Brain microvascular endothelial cell (primary cell): Measurements from ENCODE around the gene ZNF654.

Experiments used
- DNase-seq: peaks from one replicate; pipeline ENCODE4 v3.0.0-alpha.2; 2020
- H3K27ac ChIP-seq: fragments of 250-450 bp; sonication (Bioruptor Pico); 2 replicates; pipeline ENCODE4 v1.5.1; 2020; ENCODE audit warnings: mild to moderate bottlenecking, moderate library complexity
- H3K27me3 ChIP-seq: fragments of 250-450 bp; sonication (Bioruptor Pico); replicated peaks from 2 replicates; pipeline ENCODE4 v1.5.1; 2020; ENCODE audit warnings: mild to moderate bottlenecking
- H3K36me3 ChIP-seq: fragments of 250-450 bp; sonication (Bioruptor Pico); replicated peaks from 2 replicates; pipeline ENCODE4 v1.5.1; 2020; ENCODE audit warnings: mild to moderate bottlenecking
- H3K4me3 ChIP-seq: 2 replicates; pipeline ENCODE4 v1.5.1; 2011; ENCODE audit warnings: low read depth, mild to moderate bottlenecking, control low read depth, low read length, moderate library complexity
- in situ Hi-C: cut with HindIII; loops from 2 replicates; pipeline ENCODE4 v1.10.0; 2017; ENCODE audit warnings: low sequenced_read_pairs, low pct_ligation_motif_present
- TF ChIP-seq, protein P1 (sequence below): IDR thresholded peaks from 2 replicates; pipeline ENCODE4 v1.5.1; 2011; ENCODE audit warnings: low read depth, mild to moderate bottlenecking, moderate library complexity, low read length, control low read depth, inconsistent platforms; ENCODE audit errors: missing control alignments

The ZNF654 gene

DNA sequence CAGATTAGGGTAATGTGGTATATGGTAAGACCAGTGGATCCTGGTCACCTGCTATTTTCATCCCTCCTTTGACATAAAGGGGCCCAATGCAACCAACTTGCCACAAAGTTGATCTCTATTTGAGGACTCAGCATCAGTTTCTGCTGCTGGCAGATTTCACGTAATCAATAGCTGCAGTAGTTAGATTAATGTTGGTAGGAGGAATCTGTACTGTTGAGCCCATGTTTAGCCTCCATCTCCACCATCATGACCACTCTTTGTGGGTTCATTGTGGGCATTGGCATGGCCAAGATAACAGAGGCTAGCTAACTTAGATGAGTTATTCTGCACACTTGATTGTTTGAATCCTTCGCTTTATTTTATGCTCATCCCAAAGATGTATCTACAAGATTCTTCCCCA, 30.2 kb upstream of the ZNF654 start:
- H3K36me3 ChIP-seq, result no peaks in the 10 kb centered on the region
- DNase-seq, result no peak
- H3K27ac ChIP-seq, result no peak overlapping the region
- H3K4me3 ChIP-seq, result no peak overlapping the region
- TF ChIP-seq, protein P1, sequence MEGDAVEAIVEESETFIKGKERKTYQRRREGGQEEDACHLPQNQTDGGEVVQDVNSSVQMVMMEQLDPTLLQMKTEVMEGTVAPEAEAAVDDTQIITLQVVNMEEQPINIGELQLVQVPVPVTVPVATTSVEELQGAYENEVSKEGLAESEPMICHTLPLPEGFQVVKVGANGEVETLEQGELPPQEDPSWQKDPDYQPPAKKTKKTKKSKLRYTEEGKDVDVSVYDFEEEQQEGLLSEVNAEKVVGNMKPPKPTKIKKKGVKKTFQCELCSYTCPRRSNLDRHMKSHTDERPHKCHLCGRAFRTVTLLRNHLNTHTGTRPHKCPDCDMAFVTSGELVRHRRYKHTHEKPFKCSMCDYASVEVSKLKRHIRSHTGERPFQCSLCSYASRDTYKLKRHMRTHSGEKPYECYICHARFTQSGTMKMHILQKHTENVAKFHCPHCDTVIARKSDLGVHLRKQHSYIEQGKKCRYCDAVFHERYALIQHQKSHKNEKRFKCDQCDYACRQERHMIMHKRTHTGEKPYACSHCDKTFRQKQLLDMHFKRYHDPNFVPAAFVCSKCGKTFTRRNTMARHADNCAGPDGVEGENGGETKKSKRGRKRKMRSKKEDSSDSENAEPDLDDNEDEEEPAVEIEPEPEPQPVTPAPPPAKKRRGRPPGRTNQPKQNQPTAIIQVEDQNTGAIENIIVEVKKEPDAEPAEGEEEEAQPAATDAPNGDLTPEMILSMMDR, result no peak
- in situ Hi-C loops, result no loop called here
- no peaks in the 10 kb centered on the region for H3K27me3 ChIP-seq

DNA sequence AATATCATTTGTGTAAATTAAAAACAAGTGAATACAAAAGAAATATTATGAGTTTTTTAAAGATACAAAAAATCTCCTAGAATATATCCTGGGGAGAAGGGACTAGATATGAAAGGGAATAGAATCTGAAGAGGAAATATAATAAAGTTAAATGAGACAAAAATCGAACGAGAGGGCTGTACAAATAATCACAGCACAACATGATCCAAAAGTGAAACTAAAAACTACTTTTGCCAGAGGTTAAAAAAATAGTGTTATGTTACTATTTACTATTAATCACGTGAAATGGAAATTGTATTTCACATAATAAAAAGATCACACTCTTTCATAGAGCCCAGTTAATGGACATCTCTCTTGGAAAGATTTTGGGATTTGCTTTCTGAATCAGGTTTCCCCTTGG, 28.8 kb upstream of the ZNF654 start:
- H3K27ac ChIP-seq, result no peak overlapping the region
- H3K27me3 ChIP-seq, result no peaks in the 10 kb centered on the region
- no peak for DNase-seq
- H3K4me3 ChIP-seq, result no peak overlapping the region
- in situ Hi-C loops, result no loop called here
- TF ChIP-seq, protein P1, result no peak
- H3K36me3 ChIP-seq, result no peaks in the 10 kb centered on the region

DNA sequence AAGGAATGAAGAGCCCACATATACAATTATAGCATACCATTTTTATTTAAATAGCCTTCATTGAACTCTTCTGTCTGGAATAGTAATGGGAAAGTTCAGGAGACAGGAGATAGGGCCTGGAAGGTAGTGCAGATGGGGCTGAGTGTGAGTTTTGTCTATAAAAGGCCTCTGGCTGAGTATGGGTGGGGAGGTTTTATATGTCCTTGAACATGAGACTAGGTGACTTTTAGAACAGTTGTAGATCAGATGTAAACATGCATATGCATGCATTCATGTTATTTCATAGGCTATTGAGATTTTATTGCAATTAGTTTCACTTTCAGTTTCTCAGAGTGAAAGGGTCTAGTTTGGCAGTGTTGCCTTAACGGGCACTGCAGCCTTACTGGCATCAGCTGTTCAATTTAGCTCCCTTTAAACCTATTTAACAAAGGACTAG, 27.4 kb upstream of the ZNF654 start:
- Histone ChIP-seq H3K36me3 (no peaks in the 10 kb centered on the region), H3K4me3 (peak overlapping the region; percentile 35), H3K27me3 (no peaks in the 10 kb centered on the region), H3K27ac (peak overlapping the region; percentile 38)
- peak; percentile 8 for DNase-seq
- TF ChIP-seq, protein P1, result no peak
- in situ Hi-C loops, result no loop called here

DNA sequence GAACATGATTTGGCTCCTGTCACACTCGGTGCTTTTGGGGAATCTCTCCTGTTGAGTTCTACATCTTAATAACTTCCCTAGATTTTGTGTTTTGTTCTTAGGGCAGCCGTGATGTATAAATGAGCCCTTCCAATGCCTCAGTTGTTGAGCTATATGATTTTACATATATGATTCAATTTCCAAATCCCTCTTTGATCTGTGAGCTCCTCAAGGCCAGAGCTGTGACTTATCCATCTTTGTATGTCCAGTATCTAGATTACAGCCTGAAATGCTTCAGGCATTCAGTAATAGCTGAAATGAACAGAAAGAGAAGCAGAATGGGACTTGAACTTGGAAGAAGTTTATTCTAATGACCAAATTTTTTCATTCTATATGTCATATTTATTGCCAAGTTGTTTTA, 26.8 kb upstream of the ZNF654 start:
- TF ChIP-seq, protein P1, result no peak
- in situ Hi-C loops, result no loop called here
- Histone ChIP-seq H3K27ac (peak overlapping the region; percentile 38), H3K27me3 (no peaks in the 10 kb centered on the region), H3K36me3 (no peaks in the 10 kb centered on the region), H3K4me3 (peak overlapping the region; percentile 35)
- no peak for DNase-seq

DNA sequence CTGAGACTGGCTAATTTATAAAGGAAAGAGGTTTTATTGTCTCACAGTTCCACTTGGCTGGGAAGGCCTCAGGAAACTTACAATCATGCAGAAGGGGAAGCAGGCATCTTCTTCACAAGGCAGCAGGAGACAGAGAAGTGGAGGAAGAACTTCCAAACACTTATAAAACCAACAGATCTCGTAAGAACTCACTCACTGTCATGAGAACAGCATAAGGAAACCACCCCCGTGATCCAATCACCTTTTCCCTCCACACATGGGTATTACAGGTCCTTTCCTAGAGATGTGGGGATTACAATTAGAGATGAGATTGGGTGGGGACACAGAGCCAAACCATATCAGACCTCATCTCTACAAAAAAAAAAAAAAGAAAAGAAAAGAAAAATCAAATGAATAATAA, 26.0 kb upstream of the ZNF654 start:
- TF ChIP-seq, protein P1, result no peak

DNA sequence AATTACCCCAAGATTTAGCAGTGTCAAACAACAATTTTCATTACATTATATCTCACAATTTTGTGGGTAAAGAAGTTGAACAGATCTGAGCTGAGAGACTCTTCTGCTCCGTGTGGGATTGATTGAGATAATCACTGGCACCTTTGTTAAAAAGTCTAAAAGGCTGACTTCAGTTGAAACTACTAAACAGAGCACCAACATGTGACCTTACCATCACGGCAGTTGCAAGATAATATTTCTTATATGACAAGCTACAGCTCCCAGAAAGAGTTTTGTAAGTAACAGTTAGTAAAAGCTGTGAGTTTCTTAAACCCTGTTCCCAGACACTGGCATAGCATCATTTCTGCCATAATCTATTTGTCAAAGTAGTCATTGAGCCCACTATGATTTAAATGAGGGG, 25.2 kb upstream of the ZNF654 start:
- Histone ChIP-seq H3K4me3 (no peak overlapping the region), H3K27me3 (no peaks in the 10 kb centered on the region), H3K27ac (no peak overlapping the region), H3K36me3 (no peaks in the 10 kb centered on the region)
- TF ChIP-seq, protein P1, result no peak
- DNase-seq, result no peak
- in situ Hi-C loops, result no loop called here

More for the DNA sequence above, 26.0 kb upstream of the ZNF654 start:
- Histone ChIP-seq H3K36me3 (no peaks in the 10 kb centered on the region), H3K4me3 (no peak overlapping the region), H3K27me3 (no peaks in the 10 kb centered on the region), H3K27ac (no peak overlapping the region)
- no peak for DNase-seq
- in situ Hi-C loops, result no loop called here
